ENCODE data around the gene STYXL2. TPM values are rescaled to one million over a fixed set of nuclear protein-coding genes. Genes with fewer than 3 reads are reported as not detected.
A peak's percentile ranks its signal among the peaks of the same experiment; 100 is the strongest.

STYXL2 gene
- total RNA-seq, 1 donor from 2014 or later: 0.07 TPM

DNA sequence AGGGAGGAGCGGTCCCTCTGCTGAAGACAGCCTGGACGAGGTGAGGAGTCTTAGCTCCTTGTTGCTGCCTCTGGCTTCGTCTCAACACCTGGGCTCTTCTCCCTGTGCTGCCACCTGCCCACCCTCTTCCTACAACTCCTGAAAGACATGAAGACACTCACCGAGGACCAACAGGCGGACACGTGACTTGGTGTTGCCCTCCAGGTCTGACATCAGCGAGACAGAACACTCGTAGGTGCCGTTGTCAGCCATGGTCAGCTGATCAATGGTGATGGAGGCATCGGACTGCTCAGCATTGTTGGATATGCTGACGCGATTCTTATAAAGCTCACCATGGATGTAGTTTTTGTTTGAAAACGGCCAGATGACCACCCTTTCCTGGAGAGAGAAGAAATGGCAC, 25.1 kb upstream of the STYXL2 start:
- TF ChIP-seq CTCF (conservative IDR thresholded peaks at IDR 0.05): no peak
- H3K4me3 Mint-ChIP-seq: no peak overlapping the region
- H3K4me1 Mint-ChIP-seq: peaks cover 5% of the 10 kb centered on the region
- H3K9me3 Mint-ChIP-seq: no peaks in the 10 kb centered on the region
- H3K27me3 Mint-ChIP-seq (ENCODE audit: low read depth): peaks cover 2% of the 10 kb centered on the region
- H3K27ac Mint-ChIP-seq (ENCODE audit: unreplicated experiment): no peak overlapping the region
- no peaks in the 10 kb centered on the region for H3K36me3 Mint-ChIP-seq (ENCODE audit: low read depth)
- no peak for DNase-seq (ENCODE audit: low read depth, low spot score)

GRCh38 chr1:167071286-167071685, 22.6 kb upstream of the STYXL2 start:
- Mint-ChIP-seq H3K36me3 (ENCODE audit: low read depth) (no peaks in the 10 kb centered on the region), H3K27me3 (ENCODE audit: low read depth) (peaks cover 2% of the 10 kb centered on the region), H3K4me1 (peaks cover 5% of the 10 kb centered on the region)

GRCh38 chr1:167076136-167076710, 17.7 kb upstream of the STYXL2 start:
- no peak overlapping the region for H3K4me3 Mint-ChIP-seq
- no peak for TF ChIP-seq CTCF (conservative IDR thresholded peaks at IDR 0.05)
- H3K36me3 Mint-ChIP-seq (ENCODE audit: low read depth): no peaks in the 10 kb centered on the region
- no peak for DNase-seq (ENCODE audit: low read depth, low spot score)
- H3K9me3 Mint-ChIP-seq: peaks cover 2% of the 10 kb centered on the region
- no peaks in the 10 kb centered on the region for H3K4me1 Mint-ChIP-seq
- H3K27me3 Mint-ChIP-seq (ENCODE audit: low read depth): peaks cover 7% of the 10 kb centered on the region
- H3K27ac Mint-ChIP-seq (ENCODE audit: unreplicated experiment): no peak overlapping the region

More at GRCh38 chr1:167071286-167071685, 22.6 kb upstream of the STYXL2 start:
- H3K27ac Mint-ChIP-seq (ENCODE audit: unreplicated experiment): no peak overlapping the region
- no peak for DNase-seq (ENCODE audit: low read depth, low spot score)
- no peak overlapping the region for H3K4me3 Mint-ChIP-seq
- peaks cover 2% of the 10 kb centered on the region for H3K9me3 Mint-ChIP-seq
- TF ChIP-seq CTCF (conservative IDR thresholded peaks at IDR 0.05): no peak

DNA sequence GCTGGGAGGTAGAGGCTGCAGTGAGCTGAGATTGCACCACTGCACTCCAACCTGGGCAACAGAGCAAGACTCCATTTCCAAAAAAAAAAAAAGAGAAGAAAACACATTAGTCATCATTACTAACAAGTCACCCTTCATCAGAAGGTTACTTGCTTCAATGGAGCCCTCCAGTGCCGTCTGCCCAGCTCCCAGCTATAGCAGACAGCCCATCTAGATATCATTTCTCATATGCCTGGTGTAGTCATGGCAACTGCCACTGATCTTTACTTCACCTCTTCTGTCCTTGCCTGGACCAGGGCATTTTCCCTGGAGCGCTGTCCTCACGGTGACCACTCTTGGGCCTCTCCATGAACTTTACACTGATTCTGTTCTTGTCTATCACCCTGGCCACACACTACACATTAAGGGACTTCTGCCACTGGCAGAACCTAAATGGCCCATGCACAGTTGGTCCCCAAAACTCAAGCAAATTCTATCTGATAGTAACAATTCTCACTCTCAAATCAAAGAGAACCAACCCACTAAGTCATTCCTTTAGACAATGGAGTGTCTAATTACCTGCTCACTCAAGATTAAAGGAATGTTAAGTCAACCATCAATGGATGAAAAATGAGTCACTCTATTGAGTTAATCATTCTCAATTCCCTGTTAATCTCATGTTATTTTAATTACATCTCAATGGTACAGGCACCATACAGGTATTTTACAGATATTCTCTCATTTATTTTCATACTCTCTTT, 16.6 kb upstream of the STYXL2 start:
- no peak for TF ChIP-seq CTCF (conservative IDR thresholded peaks at IDR 0.05)
- Mint-ChIP-seq H3K4me3 (no peak overlapping the region), H3K27me3 (ENCODE audit: low read depth) (peaks cover 8% of the 10 kb centered on the region), H3K27ac (ENCODE audit: unreplicated experiment) (peak overlapping the region; percentile 48), H3K9me3 (peaks cover 2% of the 10 kb centered on the region), H3K4me1 (no peaks in the 10 kb centered on the region), H3K36me3 (ENCODE audit: low read depth) (no peaks in the 10 kb centered on the region)
- DNase-seq (ENCODE audit: low read depth, low spot score): no peak

DNA sequence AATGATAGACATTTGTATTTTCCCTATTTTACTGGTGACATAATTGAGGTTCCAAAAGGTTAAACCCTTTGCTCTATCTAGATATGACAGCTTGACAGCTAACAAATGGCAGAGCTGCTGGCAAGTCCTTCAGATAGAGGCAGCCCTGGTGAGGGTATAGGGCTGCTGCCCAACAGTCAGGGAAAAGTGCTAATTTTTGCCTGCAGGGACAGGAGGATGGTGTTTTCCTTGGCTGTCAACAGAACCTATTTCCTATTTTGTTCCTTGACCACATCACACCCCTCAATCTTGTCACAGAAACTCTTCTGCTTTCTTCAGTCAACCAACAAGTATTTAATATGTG, 16.0 kb upstream of the STYXL2 start:
- no peak for TF ChIP-seq CTCF (conservative IDR thresholded peaks at IDR 0.05)
- DNase-seq (ENCODE audit: low read depth, low spot score): no peak
- Mint-ChIP-seq H3K36me3 (ENCODE audit: low read depth) (no peaks in the 10 kb centered on the region), H3K9me3 (peaks cover 2% of the 10 kb centered on the region), H3K27me3 (ENCODE audit: low read depth) (peaks cover 8% of the 10 kb centered on the region), H3K27ac (ENCODE audit: unreplicated experiment) (no peak overlapping the region), H3K4me1 (no peaks in the 10 kb centered on the region), H3K4me3 (no peak overlapping the region)
